EL (cell line): ENCODE measurements around the gene ARHGAP40.

Experiments used
- DNase-seq: peaks from one replicate; pipeline ENCODE4 v3.0.0-alpha.2; 2016

The ARHGAP40 gene

GRCh38 chr20:38623061-38623460, 21.5 kb downstream of the ARHGAP40 start:
- DNase-seq = peak; percentile 87

- DNase-seq = no peak
Measured at GRCh38 chr20:38624084-38624483, 22.5 kb downstream of the ARHGAP40 start.

DNA sequence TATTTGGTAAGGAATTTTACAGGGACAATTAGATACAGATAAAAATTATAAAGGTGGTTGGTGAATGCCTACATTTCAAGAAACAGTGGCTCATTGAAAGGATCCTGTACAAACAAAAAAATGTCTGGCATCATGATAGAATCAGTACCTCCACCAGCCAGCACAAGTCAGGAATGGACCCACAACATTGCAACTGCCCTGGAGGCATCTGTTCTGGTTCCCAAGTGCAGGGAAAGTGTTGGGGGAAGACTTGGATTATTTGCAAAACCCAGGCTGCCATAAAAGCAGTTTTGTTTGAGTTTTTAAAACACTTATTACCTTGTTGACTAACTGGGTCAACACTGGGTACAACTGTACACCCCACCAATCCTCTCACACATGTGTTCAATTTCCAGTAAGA, 24.3 kb downstream of the ARHGAP40 start:
- no peak for DNase-seq

DNA sequence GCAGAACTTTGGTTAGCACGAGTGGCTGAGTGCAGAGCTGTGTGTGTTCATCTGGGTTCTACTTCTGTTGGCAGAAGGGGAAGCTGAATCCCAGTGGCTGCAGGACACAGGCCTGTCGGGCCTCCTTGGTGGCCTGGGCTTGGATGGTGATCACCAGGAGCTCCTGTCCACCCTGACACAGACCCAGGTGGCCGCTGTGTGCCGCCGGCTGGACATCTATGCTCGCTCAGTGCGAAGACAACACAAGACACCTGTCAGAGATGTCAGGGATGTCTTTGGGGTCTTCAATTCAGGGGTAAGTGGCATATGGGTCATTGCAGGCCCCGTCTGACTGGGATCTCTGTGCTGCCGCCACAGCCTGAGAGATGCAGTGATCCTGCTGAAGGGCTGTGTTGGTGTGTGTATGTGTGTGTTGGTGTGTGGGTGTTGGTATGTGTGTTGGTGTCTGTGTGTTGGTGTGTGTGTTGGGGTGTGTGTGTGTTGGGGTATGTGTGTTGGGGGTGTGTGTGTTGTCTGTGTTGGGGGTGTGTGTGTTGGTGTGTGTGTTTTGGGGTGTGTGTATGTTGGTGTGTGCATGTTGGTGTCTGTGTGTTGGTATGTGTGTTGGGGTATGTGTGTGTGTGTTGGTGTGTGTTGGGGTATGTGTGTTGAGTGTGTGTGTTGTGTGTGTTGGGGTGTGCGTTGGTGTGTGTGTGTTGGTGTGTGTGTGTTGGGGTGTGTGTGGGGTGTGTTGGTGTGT, 25.5 kb downstream of the ARHGAP40 start:
- DNase-seq = no peak

GRCh38 chr20:38628580-38629470, 27.2 kb downstream of the ARHGAP40 start:
- DNase-seq = no peak

DNA sequence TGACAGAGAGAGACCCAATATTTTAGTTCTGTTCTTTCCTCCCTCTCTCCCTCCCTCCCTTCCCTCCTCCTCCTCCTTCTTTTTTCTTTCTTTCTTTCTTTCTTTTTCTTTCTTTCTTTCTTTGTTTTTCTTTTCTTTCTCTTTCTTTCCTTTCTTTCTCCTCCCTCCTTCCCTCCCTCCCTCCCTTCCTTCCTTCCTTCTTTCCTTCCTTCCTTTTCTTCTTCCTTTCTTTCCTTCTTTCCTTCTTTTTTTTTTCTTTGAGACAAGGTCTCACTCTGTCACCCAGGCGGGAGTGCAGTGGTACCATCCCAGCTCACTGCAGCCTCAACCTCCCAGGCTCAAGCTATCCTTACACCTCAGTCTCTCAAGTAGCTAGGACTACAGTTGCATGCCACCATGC, 28.4 kb downstream of the ARHGAP40 start:
- DNase-seq = no peak

DNA sequence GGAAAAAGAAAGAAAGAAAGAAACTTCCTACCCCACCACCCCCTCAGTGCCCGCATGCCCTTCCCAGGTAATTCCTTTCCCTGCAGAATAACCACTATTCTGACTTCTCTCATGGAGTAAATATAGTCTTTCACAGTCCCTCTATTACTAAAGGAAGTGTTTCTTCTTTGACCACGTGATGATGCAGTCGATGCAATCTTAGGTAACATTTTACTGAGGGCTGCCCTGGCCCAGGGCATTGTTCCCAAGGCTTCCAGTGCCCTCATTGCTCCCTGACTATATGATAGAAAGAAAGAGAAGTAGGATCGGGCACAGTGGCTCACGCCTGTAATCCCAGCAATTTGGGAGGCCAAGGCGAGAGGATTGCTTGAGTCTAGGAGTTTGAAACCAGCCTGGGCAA, 29.1 kb downstream of the ARHGAP40 start:
- no peak for DNase-seq

DNA sequence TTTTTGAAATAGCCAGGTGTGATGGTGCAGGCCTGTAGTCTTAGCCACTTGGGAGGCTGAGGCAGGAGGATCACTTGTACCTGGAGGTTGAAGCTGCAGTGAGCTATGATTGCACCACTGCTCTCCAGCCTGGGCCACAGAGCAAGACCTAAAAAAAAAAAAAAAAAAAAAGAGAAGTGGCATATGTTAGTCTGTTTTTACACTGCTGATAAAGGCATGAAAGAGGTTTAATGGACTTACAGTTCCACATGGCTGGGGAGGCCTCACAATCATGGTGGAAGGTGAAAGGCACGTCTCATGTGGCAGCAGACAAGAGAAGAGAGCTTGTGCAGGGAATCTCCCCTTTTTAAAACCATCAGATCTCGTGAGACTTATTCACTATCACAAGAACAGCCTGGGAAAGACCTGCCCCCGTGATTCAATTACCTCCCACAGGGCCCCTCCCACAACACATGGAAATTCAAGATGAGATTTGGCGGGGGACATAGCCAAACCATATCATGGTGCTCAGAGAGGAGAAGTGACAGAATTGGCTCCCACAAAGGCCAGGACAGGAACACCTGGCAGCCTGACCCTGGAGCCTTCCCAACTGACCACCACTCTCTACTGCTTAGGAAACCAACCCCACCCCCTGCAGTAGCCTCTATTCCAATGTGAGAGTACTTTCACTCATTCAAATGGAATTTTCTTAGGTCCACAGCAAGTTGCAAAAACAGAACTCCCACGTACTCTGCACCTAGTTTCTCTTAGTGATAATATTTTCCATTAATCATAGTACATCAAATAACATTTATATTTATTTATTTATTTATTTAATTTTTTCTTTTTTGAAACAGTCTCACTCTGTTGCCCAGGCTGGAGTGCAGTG, 29.8 kb downstream of the ARHGAP40 start:
- peak; percentile 32 for DNase-seq

DNA sequence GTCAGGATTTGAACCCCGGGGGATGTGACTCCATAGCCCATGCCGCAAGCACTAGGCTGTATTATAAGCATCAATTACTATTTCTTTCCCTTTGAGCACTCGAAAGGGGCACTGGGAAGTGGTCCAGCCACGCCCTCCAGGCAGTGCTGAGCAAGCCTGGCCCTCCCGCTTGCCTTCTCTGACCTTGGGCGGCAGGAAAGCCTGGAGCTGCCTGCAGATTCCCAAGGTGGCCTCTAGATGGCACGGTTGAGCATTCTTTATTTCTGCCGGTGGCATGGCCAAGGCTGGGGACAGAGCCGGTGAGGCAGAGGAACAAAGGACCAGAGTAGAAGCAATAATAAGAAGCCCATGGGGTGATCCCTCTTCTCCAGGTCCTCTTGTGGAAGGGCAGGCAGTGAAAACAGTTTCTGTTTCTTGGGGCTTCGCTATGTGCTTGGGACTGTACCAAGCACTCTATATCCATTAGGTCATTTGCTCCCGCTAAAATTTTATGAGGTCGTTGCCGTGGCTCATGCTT, 32.0 kb downstream of the ARHGAP40 start:
- peak; percentile 57 for DNase-seq

- DNase-seq = peak; percentile 47
Measured at GRCh38 chr20:38635721-38636288, 34.2 kb downstream of the ARHGAP40 start.

- DNase-seq = no peak
Measured at GRCh38 chr20:38640521-38640920, 38.9 kb downstream of the ARHGAP40 start.

- DNase-seq = no peak
Measured at GRCh38 chr20:38642498-38642897, 40.9 kb downstream of the ARHGAP40 start.

DNA sequence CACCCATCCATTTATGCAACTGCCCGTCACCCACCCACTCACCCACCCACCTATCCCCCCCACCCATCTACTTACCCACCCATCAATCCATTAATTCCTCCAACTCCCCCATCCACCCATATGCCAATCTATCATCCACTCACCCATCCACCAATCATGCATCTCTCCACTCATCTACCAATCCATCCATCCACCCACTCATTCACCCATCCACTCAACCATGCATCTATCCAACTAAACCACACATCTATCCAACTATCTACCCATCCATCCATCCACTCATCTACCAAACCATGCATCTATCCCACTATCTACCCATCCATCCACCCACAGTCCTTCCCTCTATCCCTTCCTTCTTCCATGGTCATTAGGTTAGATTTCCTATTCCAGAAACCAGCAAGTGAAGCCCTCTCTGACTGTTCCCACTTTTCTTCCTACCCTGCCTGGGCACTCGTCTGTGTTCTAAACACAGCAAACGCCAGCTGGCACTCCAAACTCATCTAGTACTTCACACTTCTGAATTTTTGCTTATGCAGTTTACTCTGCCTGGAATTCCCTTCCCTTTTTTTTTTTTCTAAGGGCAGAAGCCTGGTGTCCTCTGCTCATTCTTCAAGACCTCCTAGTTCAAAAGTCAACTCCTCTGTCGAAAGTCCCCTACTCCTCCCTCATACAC, 43.1 kb downstream of the ARHGAP40 start:
- DNase-seq = no peak

GRCh38 chr20:38645351-38645750, 43.7 kb downstream of the ARHGAP40 start:
- DNase-seq = no peak

DNA sequence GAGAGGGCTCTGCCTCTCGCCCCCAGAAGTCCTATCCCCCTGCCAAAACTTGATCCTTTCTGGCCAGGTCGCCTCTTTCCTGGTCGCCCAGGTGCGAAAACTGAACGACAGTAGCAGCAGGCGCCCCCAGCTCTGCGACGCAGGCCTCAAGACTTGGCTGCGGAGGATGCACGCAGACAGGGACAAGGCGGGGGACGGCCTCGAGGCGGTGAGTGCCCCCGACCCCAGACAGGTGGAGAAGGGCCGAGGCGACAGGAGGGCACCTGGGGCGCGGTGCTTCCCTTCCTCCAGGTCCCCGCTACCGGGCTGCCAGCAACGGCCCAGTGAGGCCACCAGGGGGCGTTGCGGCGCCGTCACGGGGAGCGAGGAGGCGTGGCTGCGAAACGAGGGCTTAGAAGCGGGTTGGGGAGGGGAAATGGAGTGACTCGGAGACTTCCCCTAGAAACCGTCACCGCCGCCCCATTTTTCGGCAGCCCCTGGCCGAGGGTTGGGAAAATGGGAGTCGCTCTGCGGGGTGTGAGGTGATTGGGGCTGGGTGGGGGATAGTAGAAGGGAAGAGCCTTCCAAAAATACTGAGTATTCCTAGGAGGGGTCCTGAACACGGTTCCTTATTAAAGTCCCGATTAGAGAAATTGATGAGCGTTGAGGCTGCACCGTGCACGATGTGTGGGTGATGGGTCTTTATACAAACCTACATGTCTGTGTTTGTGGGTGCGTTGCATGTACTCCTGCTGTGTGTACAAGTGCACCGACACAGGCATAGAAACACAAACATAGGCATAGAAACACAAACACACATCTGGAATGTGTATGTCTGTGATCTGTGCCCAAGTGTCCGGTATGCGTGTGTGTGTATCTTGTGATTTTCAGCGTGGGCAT, 44.6 kb downstream of the ARHGAP40 start:
- peak; percentile 71 for DNase-seq

- DNase-seq = peak; percentile 25
Measured at GRCh38 chr20:38649275-38649891, 47.8 kb downstream of the ARHGAP40 start.

DNA sequence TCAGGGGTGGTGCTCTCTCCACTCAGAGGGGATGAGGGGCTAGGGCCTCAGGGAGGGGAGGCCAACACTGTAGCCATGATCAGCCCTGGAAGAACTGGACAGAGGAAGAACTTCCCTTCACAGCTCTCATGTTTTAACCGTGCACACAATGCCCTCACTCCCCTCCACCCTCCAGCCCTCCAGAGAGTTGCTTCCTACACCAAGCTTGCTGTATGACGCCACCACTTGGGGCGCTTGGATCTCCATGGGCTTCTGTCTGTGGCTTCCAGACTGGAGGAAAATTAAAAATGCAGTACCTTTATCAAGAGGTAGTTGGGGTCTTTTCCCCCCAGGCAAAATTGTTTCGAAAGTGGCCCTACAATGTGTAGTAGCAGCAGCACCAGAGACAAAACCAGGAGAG, 48.4 kb downstream of the ARHGAP40 start:
- no peak for DNase-seq

DNA sequence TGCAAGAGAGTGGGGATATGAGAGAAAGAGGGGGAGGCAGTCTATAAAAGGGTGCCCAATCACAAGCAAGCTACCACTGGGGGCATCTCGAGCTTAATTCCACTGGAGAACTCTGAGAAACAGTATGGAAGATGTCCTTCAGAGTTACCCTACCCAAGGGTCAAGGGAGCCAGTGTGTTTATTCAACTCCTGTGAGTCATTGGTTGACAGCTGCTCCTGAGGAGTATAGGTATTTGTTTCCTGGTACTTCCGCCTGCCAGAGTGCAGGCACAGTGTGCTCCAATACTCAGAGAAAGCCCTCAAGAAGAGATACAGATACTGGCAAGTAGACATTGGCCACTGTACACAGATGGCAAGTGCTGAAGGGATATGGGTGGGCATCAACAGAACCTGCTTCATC, 49.5 kb downstream of the ARHGAP40 start:
- DNase-seq = no peak

DNA sequence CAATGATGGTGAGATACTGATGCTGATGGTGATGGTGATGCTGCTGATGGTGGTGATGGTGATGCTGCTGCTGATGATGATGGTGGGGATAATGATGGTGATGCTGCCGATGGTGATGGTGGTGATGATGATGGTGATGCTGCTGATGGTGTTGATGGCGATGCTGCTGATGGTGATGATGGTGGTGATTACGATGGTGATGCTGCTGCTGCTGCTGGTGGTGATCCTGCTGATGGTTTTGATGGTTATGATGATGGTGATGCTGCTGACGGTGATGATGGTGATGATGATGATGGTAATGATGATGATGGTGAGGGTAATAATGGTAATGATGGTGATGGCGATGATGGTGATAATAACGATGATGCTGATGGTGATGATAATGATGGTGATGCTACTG, 50.0 kb downstream of the ARHGAP40 start:
- no peak for DNase-seq

DNA sequence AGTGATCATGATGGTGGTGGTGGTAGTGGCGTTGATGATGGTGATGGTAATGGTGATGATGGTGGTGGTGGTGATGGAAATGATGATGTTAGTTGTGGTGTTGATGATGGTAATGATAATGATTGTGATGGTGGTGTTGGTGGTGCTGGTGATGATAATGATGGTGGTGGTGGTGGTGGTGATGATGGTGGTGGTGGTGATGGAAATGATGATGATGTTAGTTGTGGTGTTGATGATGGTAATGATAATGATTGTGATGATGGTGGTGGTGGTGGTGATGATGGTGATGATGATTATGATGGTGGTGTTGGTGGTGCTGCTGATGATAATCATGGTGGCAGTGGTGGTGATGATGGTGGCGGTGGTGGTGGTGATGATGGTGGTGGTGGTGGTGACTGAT, 51.4 kb downstream of the ARHGAP40 start:
- DNase-seq = no peak

GRCh38 chr20:38657390-38657789, 55.8 kb downstream of the ARHGAP40 start:
- no peak for DNase-seq
